Ovary (tissue), 3 donors: ENCODE data around the gene TMPRSS4.

Source experiments
- EP300 ChIP-seq: sonication (generic); formaldehyde crosslinking; IDR thresholded peaks from one replicate; pipeline ENCODE4 v1.6.1; 2017; ENCODE audit warnings: antibody characterized with exemption
- TF ChIP-seq, protein P1 (sequence below), 3 donors: fragments of 450-650 bp in 2 of 3; fragments of 200-600 bp in 1 of 3; IDR thresholded peaks; one replicate each; pipeline versions ENCODE4 v1.5.1 to v1.8.0; 2016 to 2022; ENCODE audit warnings: antibody characterized with exemption in 3 of 3, mild to moderate bottlenecking in 1 of 3
- donor health status: DM: no; HTN: no; CAD: no.

DNA sequence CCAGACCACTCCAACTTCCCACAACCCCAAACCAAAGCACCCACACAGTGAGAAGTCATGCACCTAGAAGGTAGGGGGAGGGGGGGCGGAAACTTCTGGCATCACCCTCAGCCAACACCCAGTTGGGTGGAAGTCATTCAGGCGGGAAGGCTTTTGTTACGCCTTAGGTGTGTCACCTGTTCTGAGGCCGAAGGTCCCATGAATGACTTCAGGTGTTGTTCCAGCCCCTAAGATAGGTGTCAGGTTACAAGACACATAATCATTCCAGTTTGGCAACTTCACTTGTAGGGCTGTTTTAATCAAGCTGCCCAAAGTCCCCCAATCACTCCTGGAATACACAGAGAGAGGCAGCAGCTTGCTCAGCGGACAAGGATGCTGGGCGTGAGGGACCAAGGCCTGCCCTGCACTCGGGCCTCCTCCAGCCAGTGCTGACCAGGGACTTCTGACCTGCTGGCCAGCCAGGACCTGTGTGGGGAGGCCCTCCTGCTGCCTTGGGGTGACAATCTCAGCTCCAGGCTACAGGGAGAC is at the start of gene TMPRSS4:
- no peak for TF ChIP-seq EP300
- TF ChIP-seq, protein P1, sequence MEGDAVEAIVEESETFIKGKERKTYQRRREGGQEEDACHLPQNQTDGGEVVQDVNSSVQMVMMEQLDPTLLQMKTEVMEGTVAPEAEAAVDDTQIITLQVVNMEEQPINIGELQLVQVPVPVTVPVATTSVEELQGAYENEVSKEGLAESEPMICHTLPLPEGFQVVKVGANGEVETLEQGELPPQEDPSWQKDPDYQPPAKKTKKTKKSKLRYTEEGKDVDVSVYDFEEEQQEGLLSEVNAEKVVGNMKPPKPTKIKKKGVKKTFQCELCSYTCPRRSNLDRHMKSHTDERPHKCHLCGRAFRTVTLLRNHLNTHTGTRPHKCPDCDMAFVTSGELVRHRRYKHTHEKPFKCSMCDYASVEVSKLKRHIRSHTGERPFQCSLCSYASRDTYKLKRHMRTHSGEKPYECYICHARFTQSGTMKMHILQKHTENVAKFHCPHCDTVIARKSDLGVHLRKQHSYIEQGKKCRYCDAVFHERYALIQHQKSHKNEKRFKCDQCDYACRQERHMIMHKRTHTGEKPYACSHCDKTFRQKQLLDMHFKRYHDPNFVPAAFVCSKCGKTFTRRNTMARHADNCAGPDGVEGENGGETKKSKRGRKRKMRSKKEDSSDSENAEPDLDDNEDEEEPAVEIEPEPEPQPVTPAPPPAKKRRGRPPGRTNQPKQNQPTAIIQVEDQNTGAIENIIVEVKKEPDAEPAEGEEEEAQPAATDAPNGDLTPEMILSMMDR (IDR thresholded peaks at IDR 0.05) = no peak
